Right atrium auricular region (tissue), 2 donors: ENCODE data around the gene JMJD1C. TPM values are rescaled to one million over a fixed set of nuclear protein-coding genes. Genes with fewer than 3 reads are reported as not detected.
"Not testable (repeated sequence)": the region's sequence is repeated elsewhere in the genome, so short reads cannot be mapped to it uniquely, and the experiment has no call there.

Experiments
- DNase-seq: peaks from one replicate; pipeline ENCODE4 v3.0.0-alpha.2; 2019; ENCODE audit warnings: low spot score
- H3K27ac ChIP-seq, 2 donors: fragments of 200-600 bp; sonication (generic); 1 replicate in 1 of 2; 2 replicates in 1 of 2; pipeline ENCODE4 v1.5.1; 2016 to 2019
- H3K27me3 ChIP-seq, 2 donors: fragments of 200-600 bp; sonication (generic); one replicate each; pipeline versions ENCODE4 v1.5.1 to v1.6.0; 2017 to 2019
- H3K36me3 ChIP-seq: fragments of 200-600 bp; sonication (generic); one replicate; pipeline ENCODE4 v1.5.1; 2016
- H3K4me1 ChIP-seq, 2 donors: fragments of 200-600 bp; sonication (generic); one replicate each; pipeline versions ENCODE4 v1.5.1 to v1.6.0; 2017 to 2019
- H3K4me3 ChIP-seq, 2 donors: fragments of 200-600 bp; sonication (generic); 1 replicate in 1 of 2; 2 replicates in 1 of 2; pipeline ENCODE4 v1.5.1; 2017 to 2019; ENCODE audit warnings: mild to moderate bottlenecking in 1 of 2, moderate library complexity in 1 of 2
- H3K9me3 ChIP-seq, 2 donors: fragments of 200-600 bp; sonication (generic); one replicate each; pipeline ENCODE4 v1.5.1; 2019
- CTCF ChIP-seq, 2 donors: fragments of 200-600 bp; sonication (generic); IDR thresholded peaks; one replicate each; pipeline ENCODE4 v1.5.1; 2019; ENCODE audit warnings: antibody characterized with exemption in 2 of 2
- total RNA-seq, 2 donors: library from RNA; depleted of rRNA; stranded (reverse); fragments of >200 nt; gene quantifications; one replicate each; pipeline ENCODE4 v1.1.0, GENCODE V29; 2016

JMJD1C gene
- total RNA-seq, 2 donors from 2014 or later = 45.5 to 57.6 TPM

- Histone ChIP-seq H3K27me3 (no peaks in the 10 kb centered on the region), H3K36me3 (no peaks in the 10 kb centered on the region), H3K4me1 (peaks cover 0 to 28% of the 10 kb centered on the region in 2 donors), H3K4me3 (no peak overlapping the region), H3K27ac (no peak overlapping the region), H3K9me3 (no peaks in the 10 kb centered on the region)
- DNase-seq = no peak
- no peak for TF ChIP-seq CTCF (IDR thresholded peaks at IDR 0.05)
Observed at GRCh38 chr10:63504145-63504881, 38.5 kb upstream of the JMJD1C start.

- H3K27me3 ChIP-seq = no peaks in the 10 kb centered on the region
Observed at GRCh38 chr10:63503395-63503794, 37.6 kb upstream of the JMJD1C start.

GRCh38 chr10:63502832-63503231 is 37.1 kb upstream of the JMJD1C start:
- no peak overlapping the region for H3K27ac ChIP-seq
- no peak for TF ChIP-seq CTCF (IDR thresholded peaks at IDR 0.05)
- no peaks in the 10 kb centered on the region for H3K9me3 ChIP-seq
- no peak for DNase-seq
- peaks cover 0 to 37% of the 10 kb centered on the region in 2 donors for H3K4me1 ChIP-seq
- H3K27me3 ChIP-seq = no peaks in the 10 kb centered on the region
- H3K36me3 ChIP-seq = no peaks in the 10 kb centered on the region
- H3K4me3 ChIP-seq = no peak overlapping the region

More at GRCh38 chr10:63503395-63503794, 37.6 kb upstream of the JMJD1C start:
- H3K36me3 ChIP-seq = no peaks in the 10 kb centered on the region
- no peak overlapping the region for H3K27ac ChIP-seq
- H3K9me3 ChIP-seq = no peaks in the 10 kb centered on the region
- no peak overlapping the region for H3K4me3 ChIP-seq
- no peak for DNase-seq
- TF ChIP-seq CTCF (IDR thresholded peaks at IDR 0.05) = no peak
- H3K4me1 ChIP-seq = peaks cover 0 to 33% of the 10 kb centered on the region in 2 donors

GRCh38 chr10:63501954-63502353 is 36.2 kb upstream of the JMJD1C start:
- H3K36me3 ChIP-seq = no peaks in the 10 kb centered on the region
- no peak overlapping the region for H3K27ac ChIP-seq
- H3K27me3 ChIP-seq = no peaks in the 10 kb centered on the region
- H3K4me1 ChIP-seq = peaks cover 0 to 37% of the 10 kb centered on the region in 2 donors
- no peak for TF ChIP-seq CTCF (IDR thresholded peaks at IDR 0.05)
- no peak for DNase-seq
- H3K9me3 ChIP-seq = no peaks in the 10 kb centered on the region
- H3K4me3 ChIP-seq = no peak overlapping the region

GRCh38 chr10:63500551-63500950 is 34.8 kb upstream of the JMJD1C start:
- H3K27ac ChIP-seq, H3K9me3 ChIP-seq, H3K4me3 ChIP-seq, DNase-seq, H3K27me3 ChIP-seq, H3K36me3 ChIP-seq: not testable (repeated sequence)
- peaks cover 0 to 26% of the 10 kb centered on the region in 2 donors for H3K4me1 ChIP-seq

GRCh38 chr10:63498665-63499064 is 32.9 kb upstream of the JMJD1C start:
- no peak overlapping the region for H3K4me3 ChIP-seq
- H3K9me3 ChIP-seq = no peaks in the 10 kb centered on the region
- DNase-seq = no peak
- no peaks in the 10 kb centered on the region for H3K27me3 ChIP-seq
- peaks cover 0 to 12% of the 10 kb centered on the region in 2 donors for H3K4me1 ChIP-seq
- TF ChIP-seq CTCF (IDR thresholded peaks at IDR 0.05) = no peak
- H3K27ac ChIP-seq = no peak overlapping the region
- H3K36me3 ChIP-seq = no peaks in the 10 kb centered on the region
